Measurements from ENCODE around the gene COBL. TPM values are rescaled to one million over a fixed set of nuclear protein-coding genes. Genes with fewer than 3 reads are reported as not detected.

COBL gene
- total RNA-seq, 1 experiment from 2014 or later: 52.3 TPM

- no peak overlapping the region for H3K4me3 Mint-ChIP-seq
- no peak overlapping the region for H3K27ac Mint-ChIP-seq
Observed at GRCh38 chr7:50974240-50974639, 342.4 kb downstream of the COBL start.

More at GRCh38 chr7:50974240-50974639, 342.4 kb downstream of the COBL start:
- Histone ChIP-seq H4K8ac (replicated peaks; ENCODE audit: insufficient read length, low read depth, low read length) (no peak overlapping the region), H3K4ac (ENCODE audit: low read depth, low read length) (no peak overlapping the region), H3K18ac (ENCODE audit: insufficient read length, low read depth, low read length) (no peak overlapping the region), H3K14ac (ENCODE audit: insufficient read depth, low read length) (no peak overlapping the region; the same call in 1 of the 2 replicates), H3K23ac (ENCODE audit: insufficient read length, low read depth, low read length) (peak overlapping the region; percentile 33), H3K4me2 (ENCODE audit: insufficient read depth, insufficient read length, low read length) (no peak overlapping the region), H2BK20ac (ENCODE audit: low read depth, low read length, poor library complexity, severe bottlenecking) (no peak overlapping the region), H3K27me3 (ENCODE audit: insufficient read depth, low read length) (no peaks in the 10 kb centered on the region), H3K79me2 (ENCODE audit: insufficient read depth, low read length) (no peaks in the 10 kb centered on the region), H3K4me1 (ENCODE audit: insufficient read depth, low read length) (no peaks in the 10 kb centered on the region), H4K91ac (ENCODE audit: insufficient read length, low read depth, low read length) (no peak overlapping the region), H2BK5ac (ENCODE audit: insufficient read length, low read length) (no peak overlapping the region), H3K56ac (ENCODE audit: insufficient read length, low read depth, low read length) (no peak overlapping the region), H3K79me1 (ENCODE audit: insufficient read depth, low read depth, low read length, poor library complexity, severe bottlenecking) (no peaks in the 10 kb centered on the region), H2BK12ac (ENCODE audit: insufficient read length, low read depth, low read length) (no peak overlapping the region), H3K27ac (ENCODE audit: insufficient read length, low read depth, low read length) (no peak overlapping the region), H2AK5ac (ENCODE audit: insufficient read length, low read length) (no peak overlapping the region), H4K20me1 (ENCODE audit: control insufficient read depth, insufficient read depth, insufficient read length) (no peaks in the 10 kb centered on the region), H2AFZ (ENCODE audit: low read length) (no peak overlapping the region), H2BK120ac (ENCODE audit: low read depth, low read length, poor library complexity, severe bottlenecking) (no peak overlapping the region), H3K9me3 (ENCODE audit: control insufficient read depth, low read depth, low read length) (no peaks in the 10 kb centered on the region), H3K9ac (ENCODE audit: extremely low read depth, insufficient read length, low read length) (no peak overlapping the region), H4K5ac (ENCODE audit: insufficient read length, low read depth, low read length) (no peak overlapping the region), H2BK15ac (ENCODE audit: low read depth, low read length) (no peak overlapping the region), H3T11ph (ENCODE audit: low read length) (no peak overlapping the region), H3K23me2 (ENCODE audit: insufficient read length, low read depth, low read length, poor library complexity, severe bottlenecking) (no peaks in the 10 kb centered on the region)
- no peak for TF ChIP-seq CTCF (conservative IDR thresholded peaks at IDR 0.05)
- DNase-seq: no peak
- no CpG with 5 or more reads among the region's 5 CpGs for WGBS (ENCODE audit: extremely low coverage, insufficient read length, low lambda C conversion rate)
- no peaks in the 10 kb centered on the region for H3K27me3 Mint-ChIP-seq (ENCODE audit: low read depth)
- H3K36me3 Mint-ChIP-seq (ENCODE audit: insufficient read depth in 1 of 3, low read depth in 3 of 3): peaks cover 0 to 8% (median 2%) of the 10 kb centered on the region in 3 experiments; a peak in 5 of 7 replicates
- no peaks in the 10 kb centered on the region for H3K4me1 Mint-ChIP-seq
- peaks cover 0 to 6% of the 10 kb centered on the region in 2 experiments; a peak in 2 of 5 replicates for H3K9me3 Mint-ChIP-seq

All from H9 (cell line).